Spinal cord (tissue), 10 donors: Measurements from ENCODE around the gene AKAP6. TPM values are rescaled to one million over a fixed set of nuclear protein-coding genes. Genes with fewer than 3 reads are reported as not detected.

ENCODE experiments used
- DNase-seq, 6 donors: peaks; one replicate each; pipeline versions ENCODE4 v3.0.0 to v3.0.0-alpha.2; 2013 to 2015; ENCODE audit warnings: low spot score in 6 of 6, low read depth in 4 of 6
- H3K27ac ChIP-seq: one replicate; pipeline ENCODE4 v1.5.1; 2013; ENCODE audit warnings: low read depth, low read length, control low read depth
- H3K27me3 ChIP-seq: one replicate; pipeline ENCODE4 v1.6.1; 2013; ENCODE audit warnings: low read length; ENCODE audit not compliant: control insufficient read depth, insufficient read depth
- H3K36me3 ChIP-seq: one replicate; pipeline ENCODE4 v1.6.1; 2013; ENCODE audit warnings: low read length; ENCODE audit not compliant: control insufficient read depth, insufficient read depth
- H3K4me1 ChIP-seq: one replicate; pipeline ENCODE4 v1.6.1; 2013; ENCODE audit warnings: low read length; ENCODE audit not compliant: control insufficient read depth, insufficient read depth
- H3K4me3 ChIP-seq: one replicate; pipeline ENCODE4 v1.5.1; 2013; ENCODE audit warnings: low read depth, low read length, control low read depth
- H3K9me3 ChIP-seq: one replicate; pipeline ENCODE4 v1.6.1; 2013; ENCODE audit warnings: low read length; ENCODE audit not compliant: control insufficient read depth, insufficient read depth
- WGBS: methylation state at CpG from one replicate; pipeline ENCODE4 v1.1.5; 2013; ENCODE audit warnings: missing lambda C conversion rate; ENCODE audit not compliant: insufficient coverage; 5-methylcytosine and 5-hydroxymethylcytosine counted together
- polyA plus RNA-seq, 2 donors: library from polyadenylated mRNA; unstranded; fragments of 120-200 nt; gene quantifications; one replicate each; pipeline ENCODE4 v1.2.1, GENCODE V29; 2013; ENCODE audit not compliant: insufficient read length in 2 of 2
- total RNA-seq, 2 donors: library from RNA; depleted of rRNA in 1 of 2; stranded (reverse); fragments of 120-200 nt in 1 of 2; fragments of >200 nt in 1 of 2; gene quantifications; one replicate each; pipeline versions ENCODE4 v1.2.3 to v1.2.4, GENCODE V29; 2013 to 2014
- donor health status: healthy.

AKAP6 gene
- total and polyA plus RNA-seq, 4 donors: 42.6 to 126 (median 78.7) TPM

- H3K4me3 ChIP-seq: no peak overlapping the region
- no peak for DNase-seq
- no peaks in the 10 kb centered on the region for H3K27me3 ChIP-seq
- H3K27ac ChIP-seq: no peak overlapping the region
- no peaks in the 10 kb centered on the region for H3K36me3 ChIP-seq
- H3K4me1 ChIP-seq: no peaks in the 10 kb centered on the region
- 100% methylated on average over 1 of the region's 2 CpGs for WGBS
- no peaks in the 10 kb centered on the region for H3K9me3 ChIP-seq
Observed at GRCh38 chr14:32343926-32344430, 14.9 kb downstream of the AKAP6 start.

- H3K4me1 ChIP-seq: no peaks in the 10 kb centered on the region
- no peaks in the 10 kb centered on the region for H3K36me3 ChIP-seq
- 100% methylated on average over 1 of the region's 1 CpG for WGBS
- H3K4me3 ChIP-seq: no peak overlapping the region
- DNase-seq: no peak
- no peak overlapping the region for H3K27ac ChIP-seq
- no peaks in the 10 kb centered on the region for H3K27me3 ChIP-seq
- H3K9me3 ChIP-seq: no peaks in the 10 kb centered on the region
Observed at GRCh38 chr14:32345311-32345791, 16.3 kb downstream of the AKAP6 start.

GRCh38 chr14:32349322-32349721 is 20.2 kb downstream of the AKAP6 start:
- no peak overlapping the region for H3K4me3 ChIP-seq
- H3K27ac ChIP-seq: no peak overlapping the region
- H3K4me1 ChIP-seq: no peaks in the 10 kb centered on the region
- no peaks in the 10 kb centered on the region for H3K27me3 ChIP-seq
- H3K9me3 ChIP-seq: no peaks in the 10 kb centered on the region
- 94% methylated on average over 2 of the region's 4 CpGs for WGBS
- no peak for DNase-seq
- no peaks in the 10 kb centered on the region for H3K36me3 ChIP-seq

- DNase-seq: no peak
- Histone ChIP-seq H3K27ac (no peak overlapping the region), H3K9me3 (no peaks in the 10 kb centered on the region), H3K4me3 (no peak overlapping the region), H3K27me3 (no peaks in the 10 kb centered on the region), H3K36me3 (no peaks in the 10 kb centered on the region), H3K4me1 (no peaks in the 10 kb centered on the region)
- WGBS: no CpG with 5 or more reads among the region's 1 CpG
Observed at GRCh38 chr14:32350020-32350419, 20.9 kb downstream of the AKAP6 start.

- no peak overlapping the region for H3K4me3 ChIP-seq
- no CpG with 5 or more reads among the region's 4 CpGs for WGBS
- H3K36me3 ChIP-seq: no peaks in the 10 kb centered on the region
Observed at GRCh38 chr14:32352631-32353030, 23.5 kb downstream of the AKAP6 start.

GRCh38 chr14:32354716-32355115 is 25.6 kb downstream of the AKAP6 start:
- no peak overlapping the region for H3K4me3 ChIP-seq
- peaks cover 2% of the 10 kb centered on the region for H3K4me1 ChIP-seq
- no peaks in the 10 kb centered on the region for H3K27me3 ChIP-seq
- WGBS: 89% methylated on average over 2 of the region's 3 CpGs
- DNase-seq: no peak
- no peaks in the 10 kb centered on the region for H3K9me3 ChIP-seq
- no peaks in the 10 kb centered on the region for H3K36me3 ChIP-seq
- H3K27ac ChIP-seq: no peak overlapping the region

More at GRCh38 chr14:32352631-32353030, 23.5 kb downstream of the AKAP6 start:
- Histone ChIP-seq H3K4me1 (no peaks in the 10 kb centered on the region), H3K27ac (no peak overlapping the region), H3K9me3 (no peaks in the 10 kb centered on the region), H3K27me3 (no peaks in the 10 kb centered on the region)
- DNase-seq: no peak

GRCh38 chr14:32358781-32359180 is 29.7 kb downstream of the AKAP6 start:
- H3K36me3 ChIP-seq: no peaks in the 10 kb centered on the region
- no peak for DNase-seq
- H3K4me1 ChIP-seq: peaks cover 5% of the 10 kb centered on the region
- no peak overlapping the region for H3K27ac ChIP-seq
- no peaks in the 10 kb centered on the region for H3K27me3 ChIP-seq
- H3K9me3 ChIP-seq: no peaks in the 10 kb centered on the region
- WGBS: 27% methylated on average over 1 of the region's 3 CpGs
- no peak overlapping the region for H3K4me3 ChIP-seq

- H3K4me3 ChIP-seq: no peak overlapping the region
- no peaks in the 10 kb centered on the region for H3K9me3 ChIP-seq
- no peaks in the 10 kb centered on the region for H3K36me3 ChIP-seq
- peaks cover 14% of the 10 kb centered on the region for H3K4me1 ChIP-seq
- WGBS: 48% methylated on average over 2 of the region's 2 CpGs
- DNase-seq: peak in 1 of 6 donors; percentile 59
- H3K27me3 ChIP-seq: no peaks in the 10 kb centered on the region
- no peak overlapping the region for H3K27ac ChIP-seq
Observed at GRCh38 chr14:32361674-32362073, 32.6 kb downstream of the AKAP6 start.

- Histone ChIP-seq H3K4me1 (peaks cover 13% of the 10 kb centered on the region), H3K36me3 (no peaks in the 10 kb centered on the region), H3K9me3 (no peaks in the 10 kb centered on the region), H3K27ac (no peak overlapping the region), H3K4me3 (no peak overlapping the region), H3K27me3 (no peaks in the 10 kb centered on the region)
- no peak for DNase-seq
- 75% methylated on average over 4 of the region's 4 CpGs for WGBS
Observed at GRCh38 chr14:32363761-32364160, 34.7 kb downstream of the AKAP6 start.

GRCh38 chr14:32364941-32365340 is 35.8 kb downstream of the AKAP6 start:
- H3K4me3 ChIP-seq: no peak overlapping the region
- 40% methylated on average over 1 of the region's 1 CpG for WGBS
- H3K27me3 ChIP-seq: no peaks in the 10 kb centered on the region
- H3K36me3 ChIP-seq: no peaks in the 10 kb centered on the region
- no peaks in the 10 kb centered on the region for H3K9me3 ChIP-seq
- H3K27ac ChIP-seq: no peak overlapping the region
- peaks cover 11% of the 10 kb centered on the region for H3K4me1 ChIP-seq
- DNase-seq: no peak
